KMS-11 (cell line): ENCODE data around the gene PTPRU.

Source experiments
- H2AFZ ChIP-seq: fragments of 200-600 bp; sonication (generic); 2 replicates; pipeline ENCODE4 v1.6.1; 2016; ENCODE audit warnings: antibody characterized with exemption, mixed run types, low read depth
- H3K27ac ChIP-seq: fragments of 200-600 bp; sonication (generic); 2 replicates; pipeline ENCODE4 v1.6.1; 2016; ENCODE audit warnings: mild to moderate bottlenecking, mixed run types
- H3K27me3 ChIP-seq: fragments of 200-600 bp; sonication (generic); 2 replicates; pipeline ENCODE4 v1.6.1; 2017; ENCODE audit warnings: mild to moderate bottlenecking, low read depth, mixed run types, moderate library complexity; ENCODE audit not compliant: insufficient read depth
- H3K36me3 ChIP-seq: fragments of 200-600 bp; sonication (generic); 2 replicates; pipeline ENCODE4 v1.6.1; 2017; ENCODE audit warnings: mild to moderate bottlenecking, mixed run types; ENCODE audit not compliant: insufficient read depth
- H3K4me1 ChIP-seq: fragments of 200-600 bp; sonication (generic); 2 replicates; pipeline ENCODE4 v1.6.1; 2016; ENCODE audit warnings: mild to moderate bottlenecking, low read depth, mixed run types; ENCODE audit not compliant: poor library complexity, severe bottlenecking
- H3K4me2 ChIP-seq: fragments of 200-600 bp; sonication (generic); 2 replicates; pipeline ENCODE4 v1.7.0; 2016; ENCODE audit warnings: mild to moderate bottlenecking, mixed run types
- H3K4me3 ChIP-seq: fragments of 200-600 bp; sonication (generic); IDR thresholded peaks from 2 replicates; pipeline ENCODE4 v1.6.1; 2017; ENCODE audit warnings: low read depth, low read length, mixed read lengths; ENCODE audit not compliant: insufficient read depth
- H3K79me2 ChIP-seq: fragments of 200-600 bp; sonication (generic); 2 replicates; pipeline ENCODE4 v1.6.1; 2016; ENCODE audit warnings: low read depth, mixed run types; ENCODE audit not compliant: insufficient read depth
- H3K9ac ChIP-seq: fragments of 200-600 bp; sonication (generic); 2 replicates; pipeline ENCODE4 v1.6.1; 2016; ENCODE audit warnings: mild to moderate bottlenecking, mixed run types
- H4K20me1 ChIP-seq: fragments of 200-600 bp; sonication (generic); 2 replicates; pipeline ENCODE4 v1.6.1; 2016; ENCODE audit warnings: mild to moderate bottlenecking, mixed run types; ENCODE audit not compliant: insufficient read depth
- CTCF ChIP-seq: fragments of 200-600 bp; sonication (generic); conservative IDR thresholded peaks from 2 replicates; pipeline ENCODE4 v1.6.1; 2017; ENCODE audit warnings: low read depth, mild to moderate bottlenecking, antibody characterized with exemption, low read length, moderate library complexity, mixed read lengths

PTPRU gene

GRCh38 chr1:29200906-29201594, 35.3 kb upstream of the PTPRU start:
- H3K4me2 ChIP-seq = no peak overlapping the region
- no peak overlapping the region for H3K27ac ChIP-seq
- TF ChIP-seq CTCF = no peak
- H4K20me1 ChIP-seq = no peaks in the 10 kb centered on the region
- no peaks in the 10 kb centered on the region for H3K79me2 ChIP-seq
- no peak overlapping the region for H3K4me3 ChIP-seq
- no peak overlapping the region for H2AFZ ChIP-seq
- peaks cover 22% of the 10 kb centered on the region for H3K4me1 ChIP-seq
- no peaks in the 10 kb centered on the region for H3K27me3 ChIP-seq
- no peak overlapping the region for H3K9ac ChIP-seq
- H3K36me3 ChIP-seq = no peaks in the 10 kb centered on the region

GRCh38 chr1:29201595-29202051, 34.7 kb upstream of the PTPRU start:
- peaks cover 22% of the 10 kb centered on the region for H3K4me1 ChIP-seq
- no peaks in the 10 kb centered on the region for H4K20me1 ChIP-seq
- H3K79me2 ChIP-seq = no peaks in the 10 kb centered on the region
- no peak overlapping the region for H3K4me3 ChIP-seq
- H2AFZ ChIP-seq = no peak overlapping the region
- no peaks in the 10 kb centered on the region for H3K36me3 ChIP-seq
- no peak overlapping the region for H3K9ac ChIP-seq
- H3K4me2 ChIP-seq = no peak overlapping the region
- no peak overlapping the region for H3K27ac ChIP-seq
- no peak for TF ChIP-seq CTCF
- H3K27me3 ChIP-seq = no peaks in the 10 kb centered on the region

- H3K27me3 ChIP-seq = no peaks in the 10 kb centered on the region
- no peak for TF ChIP-seq CTCF
- H3K27ac ChIP-seq = no peak overlapping the region; the same call in 1 of the 2 replicates
- no peaks in the 10 kb centered on the region for H3K36me3 ChIP-seq
- H2AFZ ChIP-seq = no peak overlapping the region
- no peaks in the 10 kb centered on the region for H3K79me2 ChIP-seq
- H3K4me1 ChIP-seq = peaks cover 22% of the 10 kb centered on the region
- H4K20me1 ChIP-seq = no peaks in the 10 kb centered on the region
- H3K4me3 ChIP-seq = no peak overlapping the region
- H3K4me2 ChIP-seq = peak overlapping the region; percentile 10; the same call in 1 of the 2 replicates
- no peak overlapping the region for H3K9ac ChIP-seq
Observed at GRCh38 chr1:29202053-29202452, 34.3 kb upstream of the PTPRU start.

- Histone ChIP-seq H3K27me3 (no peaks in the 10 kb centered on the region), H3K4me3 (no peak overlapping the region), H3K27ac (peak overlapping the region; percentile 13; the same call in 1 of the 2 replicates), H3K36me3 (no peaks in the 10 kb centered on the region), H3K4me2 (peak overlapping the region; percentile 10; the same call in 1 of the 2 replicates), H3K79me2 (no peaks in the 10 kb centered on the region), H4K20me1 (no peaks in the 10 kb centered on the region), H3K4me1 (peaks cover 17% of the 10 kb centered on the region), H3K9ac (no peak overlapping the region), H2AFZ (no peak overlapping the region)
- peak; percentile 96 for TF ChIP-seq CTCF
Observed at GRCh38 chr1:29202584-29203340, 33.6 kb upstream of the PTPRU start.
